ENCODE results near the gene EPHB2.
A peak's percentile ranks its signal among the peaks of the same experiment; 100 is the strongest.

EPHB2 gene

DNA sequence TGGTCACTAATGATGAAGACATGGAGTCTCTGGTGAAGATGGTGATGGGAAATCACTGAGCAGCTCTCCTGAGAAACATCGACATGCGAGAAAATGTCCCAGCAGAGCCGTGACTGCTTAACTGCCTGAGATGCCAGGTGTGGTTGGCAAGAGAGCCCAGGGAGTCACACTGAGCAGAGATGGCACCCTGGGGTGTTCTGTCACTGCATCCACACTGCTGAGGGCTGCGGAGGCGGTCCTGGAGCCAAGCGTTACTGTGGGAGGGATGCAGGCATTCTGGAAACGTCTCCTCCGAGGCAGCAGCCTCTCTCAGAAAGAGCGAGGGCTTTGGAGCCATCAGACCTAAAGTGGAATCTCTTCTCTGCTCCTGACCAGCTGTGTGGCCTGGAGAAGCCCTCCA is 57.2 kb downstream of the EPHB2 start:
- Histone ChIP-seq H2AK5ac (ENCODE audit: low read length, severe bottlenecking) (no peak overlapping the region), H3K4me3 (ENCODE audit: insufficient read depth in 1 of 2, low read depth in 1 of 2, low read length in 2 of 2) (no peak overlapping the region), H3K9ac (ENCODE audit: low read length) (no peak overlapping the region), H3K79me1 (replicated peaks; ENCODE audit: low read length, poor library complexity, severe bottlenecking) (peaks cover 66% of the 10 kb centered on the region), H4K8ac (ENCODE audit: low read length) (no peak overlapping the region), H3K36me3 (ENCODE audit: control insufficient read depth in 1 of 2, insufficient read depth in 2 of 2, low read depth in 1 of 2, low read length in 2 of 2) (peaks cover 0 to 25% of the 10 kb centered on the region in 2 experiments), H3K23ac (ENCODE audit: low read length in 2 of 2) (no peak overlapping the region), H2AFZ (ENCODE audit: low read depth, low read length) (no peak overlapping the region), H2BK15ac (ENCODE audit: low read depth, poor library complexity, severe bottlenecking) (no peak overlapping the region), H3K14ac (ENCODE audit: low read length in 2 of 2) (no peak overlapping the region), H2BK5ac (ENCODE audit: low read depth, low read length, poor library complexity, severe bottlenecking) (no peak overlapping the region), H2BK12ac (ENCODE audit: low read length in 2 of 2) (no peak overlapping the region), H2BK120ac (ENCODE audit: low read depth, low read length) (no peak overlapping the region), H3K27me3 (ENCODE audit: control insufficient read depth in 1 of 2, insufficient read depth in 1 of 2, low read length in 2 of 2) (peaks cover 0 to 20% of the 10 kb centered on the region in 2 experiments), H3K18ac (ENCODE audit: low read depth in 1 of 2, low read length in 2 of 2) (no peak overlapping the region), H3K4me1 (ENCODE audit: control insufficient read depth, insufficient read depth, low read depth, low read length) (peaks cover 8% of the 10 kb centered on the region), H3K4me2 (ENCODE audit: low read length, poor library complexity, severe bottlenecking) (no peak overlapping the region), H3K4ac (ENCODE audit: low read depth in 1 of 2, low read length in 2 of 2) (no peak overlapping the region), H4K91ac (ENCODE audit: low read length) (no peak overlapping the region), H3K9me3 (ENCODE audit: control insufficient read depth, low read length) (no peaks in the 10 kb centered on the region), H3K27ac (ENCODE audit: low read length, poor library complexity, severe bottlenecking) (no peak overlapping the region)
- DNase-seq = no peak
- 91% methylated on average over 9 of the region's 9 CpGs for WGBS

DNA sequence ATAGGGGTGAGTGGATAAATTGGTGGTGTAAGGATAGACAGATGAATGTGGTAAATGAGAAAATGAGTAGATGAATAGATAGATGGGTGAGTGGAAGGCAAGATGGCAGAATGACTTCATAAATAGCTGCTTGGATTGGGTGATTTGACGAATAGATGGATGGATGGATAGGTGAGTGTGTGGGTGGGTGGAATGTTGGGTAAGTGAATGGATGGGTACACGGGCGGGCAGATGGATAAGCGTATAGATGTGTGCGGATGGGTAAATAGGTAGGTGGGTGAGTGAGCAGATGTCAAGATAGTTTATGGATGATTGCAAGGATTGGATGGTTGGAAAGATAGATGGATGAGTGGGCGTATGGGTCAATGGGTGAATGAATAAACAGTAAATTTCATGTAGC is 59.3 kb downstream of the EPHB2 start:
- Histone ChIP-seq H2BK12ac (ENCODE audit: low read length in 2 of 2) (no peak overlapping the region), H3K36me3 (ENCODE audit: control insufficient read depth in 1 of 2, insufficient read depth in 2 of 2, low read depth in 1 of 2, low read length in 2 of 2) (peaks cover 0 to 26% of the 10 kb centered on the region in 2 experiments), H3K9me3 (ENCODE audit: control insufficient read depth, low read length) (no peaks in the 10 kb centered on the region), H3K18ac (ENCODE audit: low read depth in 1 of 2, low read length in 2 of 2) (no peak overlapping the region), H3K14ac (ENCODE audit: low read length in 2 of 2) (no peak overlapping the region), H3K4ac (ENCODE audit: low read depth in 1 of 2, low read length in 2 of 2) (no peak overlapping the region), H3K27ac (ENCODE audit: low read length, poor library complexity, severe bottlenecking) (no peak overlapping the region), H3K79me1 (replicated peaks; ENCODE audit: low read length, poor library complexity, severe bottlenecking) (peaks cover 60% of the 10 kb centered on the region), H3K4me2 (ENCODE audit: low read length, poor library complexity, severe bottlenecking) (no peak overlapping the region), H3K27me3 (ENCODE audit: control insufficient read depth in 1 of 2, insufficient read depth in 1 of 2, low read length in 2 of 2) (peaks cover 0 to 20% of the 10 kb centered on the region in 2 experiments), H3K4me1 (ENCODE audit: control insufficient read depth, insufficient read depth, low read depth, low read length) (peaks cover 7% of the 10 kb centered on the region), H3K23ac (ENCODE audit: low read length in 2 of 2) (no peak overlapping the region), H3K9ac (ENCODE audit: low read length) (no peak overlapping the region), H2BK120ac (ENCODE audit: low read depth, low read length) (no peak overlapping the region), H2AK5ac (ENCODE audit: low read length, severe bottlenecking) (no peak overlapping the region), H4K91ac (ENCODE audit: low read length) (no peak overlapping the region), H4K8ac (ENCODE audit: low read length) (no peak overlapping the region), H2BK5ac (ENCODE audit: low read depth, low read length, poor library complexity, severe bottlenecking) (no peak overlapping the region), H3K4me3 (ENCODE audit: insufficient read depth in 1 of 2, low read depth in 1 of 2, low read length in 2 of 2) (no peak overlapping the region), H2AFZ (ENCODE audit: low read depth, low read length) (no peak overlapping the region), H2BK15ac (ENCODE audit: low read depth, poor library complexity, severe bottlenecking) (no peak overlapping the region)
- no peak for DNase-seq
- WGBS = 95% methylated on average over 6 of the region's 6 CpGs

DNA sequence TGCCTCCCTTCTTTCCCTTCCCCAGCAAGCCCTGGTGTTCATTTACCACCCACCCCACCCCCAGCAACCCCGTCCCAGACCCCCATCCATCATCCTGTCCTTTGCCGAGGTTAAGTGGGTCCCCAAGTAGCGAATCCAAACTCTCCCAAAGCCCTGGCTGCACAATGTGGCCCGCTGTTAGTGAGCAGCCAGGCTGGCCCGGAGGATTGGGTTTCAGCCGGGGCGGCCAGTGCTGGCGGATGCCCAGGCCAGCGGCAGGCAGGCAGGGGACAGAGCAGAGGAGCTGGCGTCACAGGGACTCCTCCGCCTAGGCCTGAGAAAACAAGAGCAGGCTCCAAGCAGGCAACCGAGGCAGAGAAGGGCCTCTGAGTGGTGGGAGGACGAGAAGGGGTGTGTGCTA is 61.4 kb downstream of the EPHB2 start:
- H4K91ac ChIP-seq (ENCODE audit: low read length) = no peak overlapping the region
- H2AK5ac ChIP-seq (ENCODE audit: low read length, severe bottlenecking) = no peak overlapping the region
- H3K79me1 ChIP-seq (replicated peaks; ENCODE audit: low read length, poor library complexity, severe bottlenecking) = peaks cover 54% of the 10 kb centered on the region
- no peaks in the 10 kb centered on the region for H3K9me3 ChIP-seq (ENCODE audit: control insufficient read depth, low read length)
- no peak overlapping the region for H2BK12ac ChIP-seq (ENCODE audit: low read length in 2 of 2)
- no peak overlapping the region for H2BK120ac ChIP-seq (ENCODE audit: low read depth, low read length)
- peaks cover 16% of the 10 kb centered on the region for H3K4me1 ChIP-seq (ENCODE audit: control insufficient read depth, insufficient read depth, low read depth, low read length)
- no peak overlapping the region for H2BK5ac ChIP-seq (ENCODE audit: low read depth, low read length, poor library complexity, severe bottlenecking)
- peaks cover 0 to 21% of the 10 kb centered on the region in 2 experiments for H3K27me3 ChIP-seq (ENCODE audit: control insufficient read depth in 1 of 2, insufficient read depth in 1 of 2, low read length in 2 of 2)
- no peak overlapping the region for H2BK15ac ChIP-seq (ENCODE audit: low read depth, poor library complexity, severe bottlenecking)
- 71% methylated on average over 13 of the region's 13 CpGs for WGBS
- H3K23ac ChIP-seq (ENCODE audit: low read length in 2 of 2) = no peak overlapping the region
- H3K27ac ChIP-seq (ENCODE audit: low read length, poor library complexity, severe bottlenecking) = no peak overlapping the region
- no peak overlapping the region for H3K14ac ChIP-seq (ENCODE audit: low read length in 2 of 2)
- no peak overlapping the region for H3K4me2 ChIP-seq (ENCODE audit: low read length, poor library complexity, severe bottlenecking)
- no peak overlapping the region for H3K4me3 ChIP-seq (ENCODE audit: insufficient read depth in 1 of 2, low read depth in 1 of 2, low read length in 2 of 2)
- H3K4ac ChIP-seq (ENCODE audit: low read depth in 1 of 2, low read length in 2 of 2) = no peak overlapping the region
- no peak overlapping the region for H3K9ac ChIP-seq (ENCODE audit: low read length)
- H3K36me3 ChIP-seq (ENCODE audit: control insufficient read depth in 1 of 2, insufficient read depth in 2 of 2, low read depth in 1 of 2, low read length in 2 of 2) = peaks cover 0 to 23% of the 10 kb centered on the region in 2 experiments
- no peak for DNase-seq
- H4K8ac ChIP-seq (ENCODE audit: low read length) = no peak overlapping the region
- no peak overlapping the region for H2AFZ ChIP-seq (ENCODE audit: low read depth, low read length)
- H3K18ac ChIP-seq (ENCODE audit: low read depth in 1 of 2, low read length in 2 of 2) = no peak overlapping the region

DNA sequence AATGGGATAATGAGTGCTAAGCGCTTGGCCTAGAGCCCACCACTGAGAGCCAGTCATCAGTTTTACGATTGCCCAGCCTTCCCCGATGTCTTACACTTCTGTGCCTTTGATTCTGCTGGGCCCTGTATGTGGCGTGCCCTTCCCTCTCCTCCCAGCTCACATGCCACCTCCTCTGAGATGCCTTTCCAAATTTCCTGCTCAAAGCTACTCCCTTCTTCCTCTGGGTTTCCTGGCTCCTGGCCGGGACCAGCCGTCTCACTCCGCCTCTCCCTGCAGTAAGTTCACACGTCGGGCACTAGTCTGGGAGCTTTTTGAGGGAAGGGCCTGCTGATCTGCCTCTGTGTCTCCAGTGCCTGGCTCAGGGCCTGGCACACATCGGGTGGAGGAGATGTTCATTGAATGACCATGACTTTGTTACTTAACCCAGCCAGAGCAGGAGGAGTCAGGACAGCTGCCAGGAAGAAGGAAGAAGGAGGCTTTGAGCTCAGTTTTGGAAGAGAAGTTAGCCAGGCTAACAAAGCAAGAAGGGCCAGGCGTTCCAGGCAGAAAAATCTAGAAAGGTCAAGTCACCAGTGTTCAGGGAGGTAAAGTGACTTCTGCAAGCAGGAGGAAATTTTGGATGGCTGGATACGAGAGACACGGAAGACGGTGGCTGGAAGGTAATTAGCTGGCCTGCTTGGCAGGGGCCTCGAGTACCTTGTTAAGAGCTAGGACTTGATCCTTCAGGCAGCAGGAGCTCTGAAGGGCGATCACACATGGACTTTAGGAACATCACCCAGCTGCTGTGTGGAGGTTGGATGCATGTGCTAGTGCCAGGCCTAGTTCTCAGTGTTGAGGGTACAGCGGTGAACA is 63.6 kb downstream of the EPHB2 start:
- Histone ChIP-seq H3K9ac (ENCODE audit: low read length) (peak overlapping the region; percentile 52), H3K14ac (ENCODE audit: low read length in 2 of 2) (peak overlapping the region in 1 of 2 experiments; percentile 8), H3K4me2 (ENCODE audit: low read length, poor library complexity, severe bottlenecking) (no peak overlapping the region), H3K27ac (ENCODE audit: low read length, poor library complexity, severe bottlenecking) (no peak overlapping the region), H4K8ac (ENCODE audit: low read length) (peak overlapping the region; percentile 19), H3K23ac (ENCODE audit: low read length in 2 of 2) (no peak overlapping the region), H3K36me3 (ENCODE audit: control insufficient read depth in 1 of 2, insufficient read depth in 2 of 2, low read depth in 1 of 2, low read length in 2 of 2) (peaks cover 0 to 10% of the 10 kb centered on the region in 2 experiments), H2AFZ (ENCODE audit: low read depth, low read length) (no peak overlapping the region), H2BK120ac (ENCODE audit: low read depth, low read length) (no peak overlapping the region), H2BK12ac (ENCODE audit: low read length in 2 of 2) (peak overlapping the region in 1 of 2 experiments; percentile 15), H3K79me1 (replicated peaks; ENCODE audit: low read length, poor library complexity, severe bottlenecking) (peaks cover 52% of the 10 kb centered on the region), H3K4ac (ENCODE audit: low read depth in 1 of 2, low read length in 2 of 2) (no peak overlapping the region), H3K27me3 (ENCODE audit: control insufficient read depth in 1 of 2, insufficient read depth in 1 of 2, low read length in 2 of 2) (peaks cover 0 to 15% of the 10 kb centered on the region in 2 experiments), H3K4me3 (ENCODE audit: insufficient read depth in 1 of 2, low read depth in 1 of 2, low read length in 2 of 2) (no peak overlapping the region), H2AK5ac (ENCODE audit: low read length, severe bottlenecking) (no peak overlapping the region), H3K4me1 (ENCODE audit: control insufficient read depth, insufficient read depth, low read depth, low read length) (peaks cover 27% of the 10 kb centered on the region), H3K9me3 (ENCODE audit: control insufficient read depth, low read length) (no peaks in the 10 kb centered on the region), H2BK15ac (ENCODE audit: low read depth, poor library complexity, severe bottlenecking) (no peak overlapping the region), H4K91ac (ENCODE audit: low read length) (no peak overlapping the region), H2BK5ac (ENCODE audit: low read depth, low read length, poor library complexity, severe bottlenecking) (no peak overlapping the region), H3K18ac (ENCODE audit: low read depth in 1 of 2, low read length in 2 of 2) (no peak overlapping the region)
- 90% methylated on average over 17 of the region's 17 CpGs for WGBS
- no peak for DNase-seq

Measured in mesenchymal stem cell (in vitro differentiated cells and primary cell).